Activated CD4-positive, alpha-beta memory T cell treated with anti-CD3 and anti-CD28 coated beads for 36 hours (primary cell): ENCODE data around the gene PAPOLB. TPM values are rescaled to one million over a fixed set of nuclear protein-coding genes. Genes with fewer than 3 reads are reported as not detected.

Source experiments
- CTCF ChIA-PET: fragments of 350-600 bp; sonication (Branson Sonifier 250); formaldehyde crosslinking; loops from one replicate; lab custom pipeline; 2021; ENCODE audit warnings: antibody characterized with exemption, inconsistent platforms; lab: Charles Lee
- POLR2A ChIA-PET: fragments of 350-600 bp; sonication (Branson Sonifier 250); formaldehyde crosslinking; loops from one replicate; lab custom pipeline; 2021; ENCODE audit warnings: antibody characterized with exemption; lab: Charles Lee
- DNase-seq: peaks from one replicate; pipeline ENCODE4 v3.0.0-alpha.2; 2020
- H3K27ac Mint-ChIP-seq: one replicate; pipeline ENCODE4 v1.8.0; 2021; ENCODE audit warnings: mixed read lengths
- H3K27me3 Mint-ChIP-seq: one replicate; pipeline ENCODE4 v1.8.0; 2021; ENCODE audit warnings: mixed read lengths
- H3K36me3 Mint-ChIP-seq: one replicate; pipeline ENCODE4 v1.8.0; 2021; ENCODE audit warnings: mixed read lengths
- H3K4me1 Mint-ChIP-seq: one replicate; pipeline ENCODE4 v1.8.0; 2021; ENCODE audit warnings: low read depth, mixed read lengths
- H3K4me3 Mint-ChIP-seq: one replicate; pipeline ENCODE4 v1.8.0; 2021; ENCODE audit warnings: mild to moderate bottlenecking, mixed read lengths
- H3K9me3 Mint-ChIP-seq: one replicate; pipeline ENCODE4 v1.8.0; 2021; ENCODE audit warnings: mixed read lengths
- intact Hi-C: fragments of 100-400 bp; cut with micrococcal nuclease; formaldehyde crosslinking; loops from one replicate; pipeline ENCODE4 v1.15.1; 2023
- total RNA-seq, 2 experiments: library from RNA; stranded (reverse); gene quantifications; one replicate each; pipeline ENCODE4 v1.2.3, GENCODE V29; 2021

Gene PAPOLB
- total RNA-seq, 2 experiments from 2014 or later: not detected

- Mint-ChIP-seq H3K4me1 (no peaks in the 10 kb centered on the region), H3K4me3 (no peak overlapping the region), H3K27ac (no peak overlapping the region), H3K36me3 (no peaks in the 10 kb centered on the region), H3K27me3 (peaks cover 21% of the 10 kb centered on the region), H3K9me3 (no peaks in the 10 kb centered on the region)
- ChIA-PET CTCF (no interaction called here), POLR2A (no interaction called here)
- intact Hi-C loops: no loop called here
- DNase-seq: no peak
Observed at GRCh38 chr7:4875391-4875790, 13.6 kb upstream of the PAPOLB start.

GRCh38 chr7:4873071-4873944, 11.5 kb upstream of the PAPOLB start:
- H3K4me3 Mint-ChIP-seq: no peak overlapping the region
- peaks cover 22% of the 10 kb centered on the region for H3K27me3 Mint-ChIP-seq
- POLR2A ChIA-PET: no interaction called here
- peaks cover 2% of the 10 kb centered on the region for H3K9me3 Mint-ChIP-seq
- no peaks in the 10 kb centered on the region for H3K4me1 Mint-ChIP-seq
- H3K36me3 Mint-ChIP-seq: no peaks in the 10 kb centered on the region
- no peak for DNase-seq
- intact Hi-C loops: loop anchor here (2.0 kb wide), 1 partner anchor 31 kb away; no protein-coding TSS in a partner anchor
- no peak overlapping the region for H3K27ac Mint-ChIP-seq
- CTCF ChIA-PET: interaction anchor here (2.7 kb wide), 1 partner anchor 10 kb away, joined by 8 read pairs; the partner anchor contains the start of gene RADIL

GRCh38 chr7:4871930-4872675, 10.3 kb upstream of the PAPOLB start:
- no peak for DNase-seq
- Mint-ChIP-seq H3K4me3 (no peak overlapping the region), H3K36me3 (no peaks in the 10 kb centered on the region), H3K27ac (no peak overlapping the region), H3K27me3 (peaks cover 23% of the 10 kb centered on the region), H3K4me1 (no peaks in the 10 kb centered on the region), H3K9me3 (peaks cover 2% of the 10 kb centered on the region)
- CTCF ChIA-PET: interaction anchor here (2.7 kb wide), 1 partner anchor 11 kb away, joined by 8 read pairs; the partner anchor contains the start of gene RADIL
- intact Hi-C loops: loop anchor here (2.0 kb wide), 1 partner anchor 33 kb away; no protein-coding TSS in a partner anchor
- POLR2A ChIA-PET: no interaction called here

- Mint-ChIP-seq H3K36me3 (no peaks in the 10 kb centered on the region), H3K9me3 (peaks cover 2% of the 10 kb centered on the region), H3K4me1 (no peaks in the 10 kb centered on the region), H3K27me3 (peaks cover 25% of the 10 kb centered on the region), H3K27ac (no peak overlapping the region), H3K4me3 (no peak overlapping the region)
- DNase-seq: no peak
- intact Hi-C loops: no loop called here
- CTCF ChIA-PET: no interaction called here
- POLR2A ChIA-PET: no interaction called here
Observed at GRCh38 chr7:4871056-4871680, 9.3 kb upstream of the PAPOLB start.

GRCh38 chr7:4868493-4868892, 6.7 kb upstream of the PAPOLB start:
- Mint-ChIP-seq H3K36me3 (no peaks in the 10 kb centered on the region), H3K9me3 (peaks cover 2% of the 10 kb centered on the region), H3K4me1 (no peaks in the 10 kb centered on the region), H3K27ac (no peak overlapping the region), H3K27me3 (peaks cover 39% of the 10 kb centered on the region), H3K4me3 (no peak overlapping the region)
- intact Hi-C loops: no loop called here
- POLR2A ChIA-PET: no interaction called here
- DNase-seq: no peak
- CTCF ChIA-PET: no interaction called here

GRCh38 chr7:4866528-4867496, 5.0 kb upstream of the PAPOLB start:
- intact Hi-C loops: no loop called here
- CTCF ChIA-PET: interaction anchor here (1.1 to 1.3 kb wide), 2 partner anchors 37 to 69 kb away, joined by 3 to 4 read pairs; no protein-coding TSS in a partner anchor
- DNase-seq: no peak
- peaks cover 3% of the 10 kb centered on the region for H3K36me3 Mint-ChIP-seq
- H3K4me1 Mint-ChIP-seq: no peaks in the 10 kb centered on the region
- no peak overlapping the region for H3K4me3 Mint-ChIP-seq
- H3K27ac Mint-ChIP-seq: no peak overlapping the region
- H3K27me3 Mint-ChIP-seq: peaks cover 42% of the 10 kb centered on the region
- POLR2A ChIA-PET: no interaction called here
- H3K9me3 Mint-ChIP-seq: peaks cover 2% of the 10 kb centered on the region

- Mint-ChIP-seq H3K27ac (no peak overlapping the region), H3K4me1 (no peaks in the 10 kb centered on the region), H3K27me3 (peaks cover 53% of the 10 kb centered on the region), H3K9me3 (no peaks in the 10 kb centered on the region), H3K36me3 (peaks cover 3% of the 10 kb centered on the region), H3K4me3 (no peak overlapping the region)
- intact Hi-C loops: no loop called here
- CTCF ChIA-PET: interaction anchor here (1.0 kb wide), 1 partner anchor 21 kb away, joined by 3 read pairs; the partner anchor contains the start of gene RADIL
- POLR2A ChIA-PET: no interaction called here
- no peak for DNase-seq
Observed at GRCh38 chr7:4862156-4862555, 326 bp upstream of the PAPOLB start.

GRCh38 chr7:4861227-4861626, 603 bp downstream of the PAPOLB start:
- no peak for DNase-seq
- Mint-ChIP-seq H3K36me3 (peaks cover 3% of the 10 kb centered on the region), H3K9me3 (no peaks in the 10 kb centered on the region), H3K27ac (no peak overlapping the region), H3K27me3 (peaks cover 54% of the 10 kb centered on the region), H3K4me1 (no peaks in the 10 kb centered on the region), H3K4me3 (no peak overlapping the region)
- CTCF ChIA-PET: no interaction called here
- POLR2A ChIA-PET: no interaction called here
- intact Hi-C loops: no loop called here

GRCh38 chr7:4857189-4857588, 4.6 kb downstream of the PAPOLB start:
- intact Hi-C loops: no loop called here

GRCh38 chr7:4856336-4857057, 5.3 kb downstream of the PAPOLB start:
- peaks cover 3% of the 10 kb centered on the region for H3K4me1 Mint-ChIP-seq
- H3K4me3 Mint-ChIP-seq: no peak overlapping the region
- DNase-seq: no peak
- H3K27ac Mint-ChIP-seq: no peak overlapping the region
- H3K27me3 Mint-ChIP-seq: peaks cover 25% of the 10 kb centered on the region
- no peaks in the 10 kb centered on the region for H3K36me3 Mint-ChIP-seq
- intact Hi-C loops: no loop called here
- POLR2A ChIA-PET: no interaction called here
- H3K9me3 Mint-ChIP-seq: peaks cover 2% of the 10 kb centered on the region
- CTCF ChIA-PET: interaction anchor here (0.6 to 1.2 kb wide), 2 partner anchors 27 to 555 kb away, joined by 3 read pairs; partner anchors contain the start of gene RADIL

More at GRCh38 chr7:4857189-4857588, 4.6 kb downstream of the PAPOLB start:
- Mint-ChIP-seq H3K36me3 (no peaks in the 10 kb centered on the region), H3K9me3 (no peaks in the 10 kb centered on the region), H3K27ac (no peak overlapping the region), H3K27me3 (peaks cover 30% of the 10 kb centered on the region), H3K4me1 (no peaks in the 10 kb centered on the region), H3K4me3 (no peak overlapping the region)
- DNase-seq: no peak
- CTCF ChIA-PET: no interaction called here
- POLR2A ChIA-PET: no interaction called here
